Measurements from ENCODE around the gene FAM83G. TPM values are rescaled to one million over a fixed set of nuclear protein-coding genes. Genes with fewer than 3 reads are reported as not detected.

FAM83G gene
- total RNA-seq, 1 experiment from 2014 or later: 21.5 TPM

DNA sequence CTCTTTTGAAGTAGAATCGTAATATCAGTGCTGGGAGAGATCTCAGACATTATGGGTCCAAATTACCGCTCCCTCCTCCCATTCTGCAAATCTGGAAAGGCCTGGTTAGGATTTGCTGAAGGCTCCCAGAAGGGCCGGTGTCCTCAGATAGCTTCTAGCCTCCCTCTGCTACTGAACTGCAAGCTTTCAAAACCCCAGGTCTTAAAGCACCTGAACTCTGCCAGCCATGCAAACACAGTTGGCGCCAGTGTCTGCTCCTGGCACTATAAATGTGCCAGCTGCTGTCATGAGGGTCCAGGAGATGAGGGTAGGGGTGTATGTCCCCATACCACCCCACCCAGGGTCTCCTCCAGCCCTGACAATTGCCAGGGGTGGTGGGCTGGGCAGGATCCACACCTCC, 28.4 kb downstream of the FAM83G start:
- Mint-ChIP-seq H3K4me3 (ENCODE audit: low read depth, unreplicated experiment) (no peak overlapping the region), H3K4me1 (ENCODE audit: low read depth, unreplicated experiment) (no peaks in the 10 kb centered on the region), H3K9me3 (ENCODE audit: low read depth, unreplicated experiment) (no peaks in the 10 kb centered on the region), H3K27ac (ENCODE audit: unreplicated experiment) (no peak overlapping the region), H3K36me3 (ENCODE audit: insufficient read depth, unreplicated experiment) (peaks cover 18% of the 10 kb centered on the region), H3K27me3 (ENCODE audit: unreplicated experiment) (no peaks in the 10 kb centered on the region)
- intact Hi-C loops (cut with micrococcal nuclease; ENCODE audit: unreplicated experiment): no loop called here
- CTCF ChIA-PET: no interaction called here
- TF ChIP-seq, protein P1, sequence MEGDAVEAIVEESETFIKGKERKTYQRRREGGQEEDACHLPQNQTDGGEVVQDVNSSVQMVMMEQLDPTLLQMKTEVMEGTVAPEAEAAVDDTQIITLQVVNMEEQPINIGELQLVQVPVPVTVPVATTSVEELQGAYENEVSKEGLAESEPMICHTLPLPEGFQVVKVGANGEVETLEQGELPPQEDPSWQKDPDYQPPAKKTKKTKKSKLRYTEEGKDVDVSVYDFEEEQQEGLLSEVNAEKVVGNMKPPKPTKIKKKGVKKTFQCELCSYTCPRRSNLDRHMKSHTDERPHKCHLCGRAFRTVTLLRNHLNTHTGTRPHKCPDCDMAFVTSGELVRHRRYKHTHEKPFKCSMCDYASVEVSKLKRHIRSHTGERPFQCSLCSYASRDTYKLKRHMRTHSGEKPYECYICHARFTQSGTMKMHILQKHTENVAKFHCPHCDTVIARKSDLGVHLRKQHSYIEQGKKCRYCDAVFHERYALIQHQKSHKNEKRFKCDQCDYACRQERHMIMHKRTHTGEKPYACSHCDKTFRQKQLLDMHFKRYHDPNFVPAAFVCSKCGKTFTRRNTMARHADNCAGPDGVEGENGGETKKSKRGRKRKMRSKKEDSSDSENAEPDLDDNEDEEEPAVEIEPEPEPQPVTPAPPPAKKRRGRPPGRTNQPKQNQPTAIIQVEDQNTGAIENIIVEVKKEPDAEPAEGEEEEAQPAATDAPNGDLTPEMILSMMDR (IDR thresholded peaks at IDR 0.05; ENCODE audit: unreplicated experiment): no peak
- no peak for DNase-seq
- BruUV-seq (replicated peaks): no TSS peak

- Mint-ChIP-seq H3K4me1 (ENCODE audit: low read depth, unreplicated experiment) (no peaks in the 10 kb centered on the region), H3K36me3 (ENCODE audit: insufficient read depth, unreplicated experiment) (peaks cover 18% of the 10 kb centered on the region), H3K9me3 (ENCODE audit: low read depth, unreplicated experiment) (no peaks in the 10 kb centered on the region), H3K27ac (ENCODE audit: unreplicated experiment) (no peak overlapping the region), H3K4me3 (ENCODE audit: low read depth, unreplicated experiment) (no peak overlapping the region), H3K27me3 (ENCODE audit: unreplicated experiment) (no peaks in the 10 kb centered on the region)
- intact Hi-C loops (cut with micrococcal nuclease; ENCODE audit: unreplicated experiment): no loop called here
- no peak for DNase-seq
- BruUV-seq (replicated peaks): no TSS peak
- CTCF ChIA-PET: no interaction called here
- TF ChIP-seq, protein P1 (IDR thresholded peaks at IDR 0.05; ENCODE audit: unreplicated experiment): no peak
Measured at GRCh38 chr17:18975597-18975996, 29.0 kb downstream of the FAM83G start.

GRCh38 chr17:18974407-18975149, 30.0 kb downstream of the FAM83G start:
- intact Hi-C loops (cut with micrococcal nuclease; ENCODE audit: unreplicated experiment): no loop called here

DNA sequence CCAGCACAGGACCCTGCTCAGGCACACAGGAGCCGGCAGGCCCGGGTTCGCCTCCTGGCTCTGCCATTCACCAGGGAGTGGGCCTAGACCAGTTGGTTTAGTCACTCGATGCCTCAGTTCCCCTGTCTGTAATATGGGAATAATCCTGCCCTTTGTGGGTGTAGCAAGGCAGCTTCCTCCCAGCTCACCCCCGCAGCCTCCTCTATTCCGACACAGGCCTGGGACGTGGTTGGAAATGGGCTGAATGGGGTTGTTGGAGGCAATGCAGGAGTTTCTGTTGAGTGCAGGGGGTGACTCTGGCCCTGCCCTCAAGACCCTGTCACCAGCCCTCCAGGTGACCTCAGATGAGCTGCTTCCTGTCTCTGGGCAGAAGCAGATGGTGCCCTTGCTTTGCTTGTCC, 32.8 kb downstream of the FAM83G start:
- BruUV-seq (replicated peaks): no TSS peak
- peaks cover 14% of the 10 kb centered on the region for H3K4me1 Mint-ChIP-seq (ENCODE audit: low read depth, unreplicated experiment)
- DNase-seq: no peak
- H3K9me3 Mint-ChIP-seq (ENCODE audit: low read depth, unreplicated experiment): no peaks in the 10 kb centered on the region
- H3K27me3 Mint-ChIP-seq (ENCODE audit: unreplicated experiment): no peaks in the 10 kb centered on the region
- no peak overlapping the region for H3K27ac Mint-ChIP-seq (ENCODE audit: unreplicated experiment)
- no peak overlapping the region for H3K4me3 Mint-ChIP-seq (ENCODE audit: low read depth, unreplicated experiment)
- CTCF ChIA-PET: no interaction called here
- intact Hi-C loops (cut with micrococcal nuclease; ENCODE audit: unreplicated experiment): no loop called here
- TF ChIP-seq, protein P1 (IDR thresholded peaks at IDR 0.05; ENCODE audit: unreplicated experiment): no peak
- peaks cover 12% of the 10 kb centered on the region for H3K36me3 Mint-ChIP-seq (ENCODE audit: insufficient read depth, unreplicated experiment)

More at GRCh38 chr17:18974407-18975149, 30.0 kb downstream of the FAM83G start:
- H3K36me3 Mint-ChIP-seq (ENCODE audit: insufficient read depth, unreplicated experiment): peaks cover 16% of the 10 kb centered on the region
- no peaks in the 10 kb centered on the region for H3K27me3 Mint-ChIP-seq (ENCODE audit: unreplicated experiment)
- CTCF ChIA-PET: no interaction called here
- H3K4me3 Mint-ChIP-seq (ENCODE audit: low read depth, unreplicated experiment): no peak overlapping the region
- no peaks in the 10 kb centered on the region for H3K9me3 Mint-ChIP-seq (ENCODE audit: low read depth, unreplicated experiment)
- H3K4me1 Mint-ChIP-seq (ENCODE audit: low read depth, unreplicated experiment): peaks cover 10% of the 10 kb centered on the region
- H3K27ac Mint-ChIP-seq (ENCODE audit: unreplicated experiment): no peak overlapping the region
- no peak for DNase-seq
- TF ChIP-seq, protein P1 (IDR thresholded peaks at IDR 0.05; ENCODE audit: unreplicated experiment): no peak
- BruUV-seq (replicated peaks): no TSS peak
